Measurements from ENCODE around the gene TARS2.

Gene TARS2

DNA sequence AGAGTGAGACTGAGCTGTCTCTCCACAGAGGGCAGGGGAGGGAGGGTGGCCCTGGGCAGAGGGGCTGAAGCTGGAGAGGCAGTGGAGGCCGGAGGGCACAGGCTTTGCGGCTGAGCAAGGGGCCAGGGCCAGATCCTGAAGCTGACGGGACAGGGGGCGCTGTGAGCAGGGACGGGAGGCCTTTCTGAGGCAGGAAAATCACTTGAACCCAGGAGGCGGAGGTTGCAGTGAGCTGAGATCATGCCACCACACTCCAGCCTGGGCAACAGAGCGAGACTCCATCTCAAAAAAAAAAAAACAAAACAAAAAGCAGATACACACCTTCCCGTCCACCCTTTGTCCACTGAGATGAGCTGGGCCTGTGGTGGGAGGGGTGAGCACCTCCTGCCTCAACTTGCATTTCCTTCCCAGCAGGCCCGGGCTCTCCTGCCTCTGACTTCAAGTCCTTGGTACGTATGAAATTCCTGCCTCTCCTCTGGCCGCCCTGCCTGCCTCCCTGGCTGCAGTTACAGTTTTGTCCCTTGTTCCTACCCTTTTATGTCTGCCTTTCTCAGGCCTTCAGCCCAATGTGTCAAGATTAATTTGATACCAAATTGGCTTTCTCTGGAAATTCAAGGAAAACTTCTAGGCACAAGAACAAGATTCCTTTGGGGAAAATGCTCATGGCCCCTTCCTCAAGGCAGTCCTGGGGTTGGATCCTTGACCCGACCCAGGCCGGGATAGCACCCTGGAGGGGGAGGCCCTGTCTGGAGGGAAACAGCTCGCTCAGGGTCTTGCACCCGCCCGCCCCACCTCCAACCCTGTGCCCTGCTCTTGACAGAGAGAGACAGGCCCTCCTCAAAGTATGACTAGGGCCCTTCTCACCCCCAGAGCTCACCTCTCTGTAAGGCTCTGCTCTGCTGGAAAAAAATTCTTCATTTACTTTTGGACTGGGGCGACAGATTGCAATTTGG is 50.8 kb downstream of the TARS2 start:
- DNase-seq (ENCODE audit: low read depth): no peak

GRCh38 chr1:150543500-150544143 is 56.4 kb downstream of the TARS2 start:
- DNase-seq (ENCODE audit: low read depth): no peak

DNA sequence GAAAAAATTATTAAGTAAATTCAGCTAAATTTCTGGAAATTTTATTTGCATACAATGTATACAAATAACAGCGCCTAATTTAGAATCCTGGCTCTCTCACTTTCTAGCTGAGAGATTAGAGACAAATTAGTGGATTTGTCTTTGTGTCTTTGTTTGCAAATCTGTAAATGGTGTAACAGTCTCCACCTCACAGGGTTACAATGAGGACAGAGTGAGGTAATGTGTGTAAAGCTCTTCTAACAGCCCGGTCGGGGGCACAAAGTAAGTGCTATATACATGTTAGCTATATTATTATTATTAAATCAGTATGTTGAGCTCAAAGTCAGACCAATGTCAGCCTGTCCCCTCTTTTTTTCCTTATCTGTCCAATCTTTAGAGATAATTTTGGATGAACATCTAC is 57.0 kb downstream of the TARS2 start:
- no peak for DNase-seq (ENCODE audit: low read depth)

DNA sequence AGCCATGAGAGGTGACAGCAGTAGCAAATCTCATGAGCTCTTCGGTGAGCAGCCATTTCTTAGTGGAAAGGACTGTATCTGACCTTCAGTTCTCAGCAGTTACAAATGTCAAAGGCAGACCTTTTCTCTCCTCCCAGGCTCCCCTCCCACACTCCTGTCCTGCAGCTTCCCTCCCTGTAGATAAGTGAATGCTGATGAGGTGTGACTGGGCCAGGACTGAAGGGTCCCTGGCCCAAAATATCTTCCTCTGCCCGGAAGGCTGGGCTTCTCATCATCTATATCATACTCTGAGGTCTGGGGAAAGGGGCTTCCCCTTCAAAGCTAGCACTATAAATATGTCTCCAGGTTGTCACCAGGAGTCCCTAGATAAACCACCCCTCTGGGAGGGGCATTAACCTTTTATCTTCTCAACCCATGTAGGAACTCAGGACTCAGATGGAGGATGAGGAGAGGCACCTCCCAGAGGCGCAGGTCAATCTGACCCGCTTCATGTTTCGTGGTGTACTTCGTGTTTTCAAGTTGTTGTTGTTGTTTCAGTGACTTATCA is 58.3 kb downstream of the TARS2 start:
- no peak for DNase-seq (ENCODE audit: low read depth)

GRCh38 chr1:150546294-150546937 is 59.2 kb downstream of the TARS2 start:
- DNase-seq (ENCODE audit: low read depth): no peak

DNA sequence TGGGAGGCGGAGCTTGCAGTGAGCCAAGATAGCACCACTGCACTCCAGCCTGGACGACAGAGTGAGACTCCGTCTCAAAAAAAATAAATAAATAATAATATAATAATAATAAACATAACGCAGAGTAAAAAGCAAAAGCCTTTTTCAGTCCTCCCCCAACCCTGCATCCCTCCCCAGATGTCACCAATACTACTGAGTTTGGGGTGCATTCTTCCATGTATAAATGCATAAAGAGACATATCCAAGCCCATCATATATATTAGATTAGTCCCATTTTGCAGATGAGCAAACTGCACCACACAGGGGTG is 61.1 kb downstream of the TARS2 start:
- no peak for DNase-seq (ENCODE audit: low read depth)

DNA sequence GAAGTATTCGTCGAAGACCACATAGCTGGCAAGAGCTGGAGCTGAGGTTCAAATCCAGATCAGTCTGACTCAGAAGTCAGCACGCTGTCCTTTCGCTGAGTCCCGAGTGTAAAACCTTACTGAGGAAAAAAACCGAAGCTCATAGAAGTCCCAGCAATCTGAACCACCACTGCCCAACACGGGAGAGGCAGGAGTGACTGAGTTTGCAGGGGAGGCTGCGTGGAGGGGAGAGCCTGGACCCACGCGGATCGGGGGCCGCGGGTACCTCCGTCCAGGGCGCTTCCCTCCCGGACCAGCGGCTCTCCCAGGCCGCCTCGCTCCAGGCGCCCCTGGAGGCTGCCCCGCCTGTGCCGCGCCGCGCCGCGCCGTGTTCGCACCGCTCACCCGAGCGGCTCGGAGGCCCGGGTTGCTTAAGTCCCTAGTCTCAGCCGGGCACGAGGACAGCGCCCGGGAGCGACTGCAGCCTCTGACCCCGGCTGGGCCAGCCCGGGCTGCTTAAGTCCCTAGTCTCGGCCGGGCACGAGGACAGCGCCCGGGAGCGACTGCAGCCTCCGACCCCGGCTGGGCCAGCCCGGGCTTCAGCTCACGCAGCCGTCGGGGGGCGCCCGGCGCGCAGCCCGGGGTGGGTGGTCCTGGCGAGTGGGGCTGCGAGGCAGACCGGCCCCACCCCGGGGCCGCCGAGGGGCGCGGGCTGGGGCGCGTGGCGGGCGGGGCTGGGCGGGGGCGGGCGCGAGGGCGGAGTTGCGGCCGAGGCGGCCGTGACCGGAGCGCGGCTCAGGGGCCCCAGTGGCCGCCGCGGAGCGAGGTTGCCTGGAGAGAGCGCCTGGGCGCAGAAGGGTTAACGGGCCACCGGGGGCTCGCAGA is 61.6 kb downstream of the TARS2 start, which contains the start of gene ADAMTSL4:
TSS of gene ADAMTSL4 (plus strand) at position 777 of the 864 bp plus-strand sequence. CDS start 2,881 bp downstream, outside the sequence.
- no peak for DNase-seq (ENCODE audit: low read depth)

DNA sequence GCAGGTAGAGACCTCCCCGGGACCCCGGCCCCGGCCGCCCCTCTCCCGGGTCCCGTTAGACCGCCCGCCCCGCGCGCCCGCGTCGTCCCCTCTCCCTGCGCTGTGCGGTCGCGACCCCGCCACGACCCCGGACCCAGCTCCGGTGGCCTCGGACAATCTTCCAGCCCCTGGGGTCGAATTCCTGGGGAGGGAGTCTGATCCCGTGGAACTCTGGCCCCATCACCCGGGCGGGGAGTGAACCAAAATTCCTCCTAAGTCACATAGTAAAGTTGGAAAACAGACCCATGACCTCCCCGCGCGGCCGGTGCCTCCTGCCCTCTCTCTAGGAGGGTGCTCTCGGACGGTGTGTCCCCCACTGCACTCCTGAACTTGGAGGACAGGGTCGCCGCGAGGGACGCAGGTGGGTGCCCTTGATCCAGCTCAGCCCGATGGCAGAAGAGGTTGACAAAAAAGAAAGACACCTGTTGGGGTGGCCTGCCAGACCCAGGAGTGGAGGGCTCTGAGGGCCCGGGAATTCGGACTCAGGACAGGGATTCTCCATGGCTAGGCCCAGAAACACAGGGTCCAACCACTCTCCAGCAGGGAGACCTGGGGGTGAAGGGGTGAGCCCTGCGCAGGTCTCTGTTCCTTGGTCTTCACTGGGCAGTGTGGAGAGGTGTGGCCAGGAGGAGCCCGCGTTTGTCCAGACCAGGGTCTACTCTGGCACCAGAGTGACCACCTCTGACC is 62.4 kb downstream of the TARS2 start:
- DNase-seq (ENCODE audit: low read depth): no peak

DNA sequence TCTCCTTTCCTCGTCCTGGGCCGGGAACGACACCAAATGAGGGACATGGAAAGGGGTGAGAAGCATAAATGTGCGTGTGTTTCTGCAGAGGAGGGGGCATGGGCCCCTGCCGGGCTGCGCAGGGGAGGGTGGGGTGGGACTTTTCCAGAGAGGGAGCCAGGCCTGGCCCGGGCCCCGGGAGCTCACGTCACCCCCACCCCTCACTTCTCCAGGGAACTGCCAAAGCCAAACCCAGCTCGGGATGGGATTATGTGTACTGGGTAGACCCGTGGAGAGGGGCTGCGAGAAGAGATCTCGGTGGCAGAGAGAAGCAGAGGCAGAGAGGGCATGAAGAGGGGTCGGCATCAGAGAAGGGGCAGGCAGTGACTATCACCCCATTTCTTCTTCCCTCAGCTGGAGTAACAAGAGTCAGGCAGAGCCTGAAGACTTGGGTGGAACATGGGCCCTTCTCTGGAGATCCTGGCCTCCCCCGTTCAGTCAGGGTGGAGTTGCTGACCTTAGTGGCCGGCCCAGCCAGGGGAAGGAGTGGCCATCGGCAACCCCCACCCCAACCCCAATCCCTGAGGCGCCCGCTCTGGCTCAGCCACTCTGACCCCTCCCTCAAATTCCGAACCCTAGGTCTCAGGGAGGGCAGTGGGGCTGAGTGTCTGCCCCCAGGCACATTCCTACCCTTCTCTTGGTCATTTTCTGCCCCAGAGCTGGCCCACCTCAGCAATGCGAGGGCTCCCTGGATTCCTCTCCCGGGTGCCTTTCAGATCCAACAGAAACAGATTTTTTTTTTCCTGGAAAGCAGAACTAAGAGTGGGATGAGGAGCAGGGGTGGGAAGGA is 63.2 kb downstream of the TARS2 start:
- DNase-seq (ENCODE audit: low read depth): no peak

DNA sequence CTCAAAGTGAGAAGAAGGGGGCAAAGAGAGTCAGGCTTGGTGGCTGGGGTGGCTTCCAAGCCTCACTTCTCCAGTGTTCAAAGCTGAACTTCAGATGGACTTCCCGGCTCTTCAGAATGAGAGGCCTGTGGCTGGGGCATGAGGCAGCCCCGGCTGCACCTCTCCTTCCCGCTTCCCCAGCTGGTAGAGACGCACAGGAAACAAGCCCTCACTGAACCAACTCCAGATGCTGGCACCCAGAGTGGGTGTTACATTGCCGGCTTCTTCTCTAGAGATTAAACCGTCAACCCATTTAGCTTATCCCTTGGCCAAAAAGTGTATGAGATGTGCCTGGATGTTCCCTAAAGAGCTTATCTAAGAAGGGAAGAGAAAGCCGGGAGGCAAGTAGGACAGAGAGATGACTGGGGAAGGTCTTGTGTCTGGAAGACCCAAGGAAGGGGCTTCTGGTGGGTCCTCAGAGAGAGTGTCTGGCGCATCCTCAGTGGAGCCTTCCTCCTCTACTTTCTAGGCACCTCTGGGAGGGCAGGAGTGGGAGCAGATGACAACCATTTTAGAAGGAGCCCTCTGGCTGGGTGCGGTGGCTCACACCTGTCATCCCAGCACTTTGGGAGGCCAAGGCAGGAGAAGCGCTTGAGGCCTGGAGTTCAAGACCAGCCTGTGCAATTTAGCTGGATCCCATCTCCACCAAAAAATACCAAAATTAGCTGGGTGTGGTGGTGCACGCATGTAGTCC is 64.0 kb downstream of the TARS2 start:
- DNase-seq (ENCODE audit: low read depth): no peak

GRCh38 chr1:150551784-150552127 is 64.5 kb downstream of the TARS2 start:
- no peak for DNase-seq (ENCODE audit: low read depth)

- DNase-seq (ENCODE audit: low read depth): no peak
Measured at GRCh38 chr1:150552128-150552910, 65.1 kb downstream of the TARS2 start.

GRCh38 chr1:150552911-150553289 is 65.7 kb downstream of the TARS2 start:
- DNase-seq (ENCODE audit: low read depth): no peak

- DNase-seq (ENCODE audit: low read depth): no peak
Measured at GRCh38 chr1:150553392-150554085, 66.3 kb downstream of the TARS2 start.

- no peak for DNase-seq (ENCODE audit: low read depth)
Measured at GRCh38 chr1:150554086-150554452, 66.8 kb downstream of the TARS2 start.

DNA sequence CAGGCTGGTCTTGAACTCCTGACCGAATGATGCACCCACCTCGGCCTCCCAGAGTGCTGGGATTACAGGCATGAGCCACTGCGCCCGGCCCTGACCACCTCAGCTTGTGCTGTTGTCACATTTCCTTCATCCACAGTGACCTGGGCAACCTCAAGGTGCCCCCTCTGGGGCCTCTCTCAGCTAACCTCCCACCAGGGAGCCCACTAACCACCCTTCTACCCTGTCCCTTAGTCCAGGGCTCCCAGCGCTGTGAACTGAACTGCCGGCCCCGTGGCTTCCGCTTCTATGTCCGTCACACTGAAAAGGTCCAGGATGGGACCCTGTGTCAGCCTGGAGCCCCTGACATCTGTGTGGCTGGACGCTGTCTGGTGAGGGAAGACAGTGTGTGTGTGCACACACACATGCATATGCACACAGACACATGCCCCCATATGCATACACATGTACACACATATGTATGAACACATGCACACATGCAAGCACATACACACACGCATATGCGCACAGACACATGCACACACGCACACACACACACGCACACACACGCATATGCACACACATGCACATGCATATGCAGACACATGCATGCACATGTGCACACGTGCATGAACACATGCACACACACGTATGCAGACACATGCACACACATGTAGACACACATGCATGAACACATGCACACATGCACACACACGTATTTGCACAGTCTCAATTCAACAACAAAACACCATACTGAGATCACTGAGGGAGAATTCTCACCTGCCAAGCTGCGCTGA is 68.2 kb downstream of the TARS2 start:
- DNase-seq (ENCODE audit: low read depth): no peak
